GM18502 (cell line): Measurements from ENCODE around the gene PRSS3.
"Not testable (repeated sequence)": the region's sequence is repeated elsewhere in the genome, so short reads cannot be mapped to it uniquely, and the experiment has no call there.

Source experiments
- ATAC-seq: cut with Tn5 transposase; IDR thresholded peaks from one replicate; pipeline ENCODE4 v1.9.1; 2021; ENCODE audit warnings: mild to moderate bottlenecking; ENCODE audit not compliant: unreplicated experiment, poor library complexity

The PRSS3 gene

DNA sequence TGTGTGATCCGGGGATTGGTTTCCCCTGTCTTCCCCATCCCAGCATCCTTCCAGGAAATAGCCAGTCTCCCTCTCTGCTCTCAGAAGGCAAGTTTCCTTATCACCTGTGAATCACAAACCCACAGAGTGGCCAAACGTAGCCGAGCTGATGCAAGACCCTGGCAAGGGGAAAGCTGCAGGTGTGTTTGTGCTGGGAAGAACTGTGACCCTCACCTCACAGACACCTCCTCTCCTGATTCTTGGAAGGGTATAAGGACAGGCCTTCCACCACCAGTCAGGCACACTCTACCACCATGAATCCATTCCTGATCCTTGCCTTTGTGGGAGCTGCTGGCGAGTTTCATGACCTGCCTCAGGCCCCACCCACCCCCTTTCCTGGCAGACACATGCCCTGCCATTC lies at the start of gene PRSS3:
Gene PRSS3, plus strand, starts transcription at position 281 of the 400 bp plus-strand sequence. Its CDS starts 13 bp downstream, at position 294.
- no peak for ATAC-seq

DNA sequence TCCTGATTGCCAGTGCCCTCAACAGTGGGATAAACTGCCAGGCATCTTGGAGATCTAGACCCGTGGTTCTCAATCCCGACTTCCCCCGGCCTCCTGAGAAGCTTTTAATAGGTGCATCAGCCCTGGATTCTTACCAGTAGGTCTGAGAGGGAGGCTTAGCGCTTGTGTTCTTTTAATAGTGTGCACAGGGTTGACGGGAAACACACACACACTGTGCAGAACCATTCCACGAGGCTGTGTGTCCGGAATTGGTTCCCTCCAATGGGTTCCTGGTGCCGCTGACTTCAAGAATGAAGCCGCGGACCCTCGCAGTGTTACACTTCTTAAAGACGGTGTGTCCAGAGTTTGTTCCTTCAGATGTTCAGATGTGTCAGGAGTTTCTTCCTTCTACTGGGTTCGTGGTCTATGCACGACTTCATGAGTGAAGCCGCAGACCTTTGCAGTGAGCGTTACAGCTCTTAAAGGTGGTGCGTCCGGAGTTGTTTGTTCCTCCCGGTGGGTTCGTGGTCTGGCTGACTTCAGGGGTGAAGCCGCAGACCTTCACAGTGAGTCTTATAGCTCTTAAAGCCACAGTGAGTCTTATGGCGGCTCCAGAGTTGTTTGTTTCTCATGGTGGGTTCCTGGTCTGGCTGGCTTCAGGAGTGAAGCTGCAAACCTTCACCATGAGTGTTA lies 46.6 kb upstream of the PRSS3 start:
- no peak for ATAC-seq

DNA sequence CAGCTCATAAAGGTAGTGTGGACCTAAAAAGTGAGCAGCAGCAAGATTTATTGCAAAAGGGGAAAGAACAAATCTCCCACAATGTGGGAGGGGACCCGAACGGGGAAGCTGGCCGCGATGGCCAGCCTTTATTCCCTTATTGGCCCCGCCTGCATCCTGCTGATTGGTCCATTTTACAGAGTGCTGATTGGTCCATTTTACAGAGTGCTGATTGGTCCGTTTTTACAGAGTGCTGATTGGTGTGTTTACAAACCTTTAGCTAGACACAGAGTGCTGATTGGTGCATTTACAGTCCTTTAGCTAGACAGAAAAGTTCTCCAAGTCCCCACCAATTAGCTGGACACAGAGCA lies 46.1 kb upstream of the PRSS3 start:
- ATAC-seq: not testable (repeated sequence)

DNA sequence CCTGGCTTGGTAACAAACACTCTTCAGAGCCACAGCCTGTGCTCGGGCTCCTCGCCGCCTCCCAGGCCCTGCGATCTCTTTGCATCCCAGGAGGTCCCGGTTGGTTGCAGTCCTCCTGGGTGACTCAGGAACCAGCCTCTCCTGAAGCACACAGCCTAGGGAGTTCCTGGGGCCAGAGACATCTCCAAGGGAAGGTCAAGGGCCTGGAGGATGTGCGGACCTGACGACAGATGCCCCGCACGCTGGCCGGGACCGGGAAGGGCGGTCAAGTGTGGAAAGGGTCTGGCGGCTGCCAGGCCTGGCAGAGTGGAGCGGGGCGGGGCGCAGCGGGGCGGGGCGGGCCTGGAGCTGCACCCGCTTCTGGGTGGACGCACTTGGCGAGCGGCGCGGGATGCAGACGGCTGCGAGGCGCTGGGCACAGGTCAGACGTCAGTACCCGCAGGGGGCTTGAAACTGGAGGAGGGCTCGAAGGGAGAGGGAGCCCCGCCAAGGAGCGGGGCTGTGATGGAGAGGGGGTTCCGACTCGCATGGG lies 45.0 kb upstream of the PRSS3 start:
- no peak for ATAC-seq

DNA sequence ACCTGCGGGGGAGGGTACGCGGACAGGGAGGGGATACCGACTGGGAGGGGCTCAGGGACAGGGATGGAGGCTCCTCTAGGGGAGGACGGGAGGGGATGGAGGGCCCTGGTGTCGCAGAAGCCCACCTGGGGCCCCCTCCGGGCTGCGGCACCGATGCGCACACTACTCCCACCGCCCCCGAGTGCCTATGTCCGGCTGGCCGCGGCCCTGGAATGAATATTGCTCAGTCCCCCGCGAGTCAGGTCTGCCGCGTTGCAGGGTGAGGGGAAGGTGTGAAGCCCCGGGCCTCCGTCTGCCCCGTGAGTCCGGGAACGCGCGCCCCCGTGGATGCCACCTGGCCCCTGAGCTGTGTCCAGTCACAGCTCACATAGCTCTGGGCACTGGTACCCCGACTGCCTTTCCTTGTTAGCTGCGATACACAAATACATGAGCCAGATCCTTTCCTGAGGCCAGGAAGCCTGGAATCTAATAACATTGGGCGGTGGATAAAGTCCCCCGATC lies 44.5 kb upstream of the PRSS3 start:
- ATAC-seq: no peak

DNA sequence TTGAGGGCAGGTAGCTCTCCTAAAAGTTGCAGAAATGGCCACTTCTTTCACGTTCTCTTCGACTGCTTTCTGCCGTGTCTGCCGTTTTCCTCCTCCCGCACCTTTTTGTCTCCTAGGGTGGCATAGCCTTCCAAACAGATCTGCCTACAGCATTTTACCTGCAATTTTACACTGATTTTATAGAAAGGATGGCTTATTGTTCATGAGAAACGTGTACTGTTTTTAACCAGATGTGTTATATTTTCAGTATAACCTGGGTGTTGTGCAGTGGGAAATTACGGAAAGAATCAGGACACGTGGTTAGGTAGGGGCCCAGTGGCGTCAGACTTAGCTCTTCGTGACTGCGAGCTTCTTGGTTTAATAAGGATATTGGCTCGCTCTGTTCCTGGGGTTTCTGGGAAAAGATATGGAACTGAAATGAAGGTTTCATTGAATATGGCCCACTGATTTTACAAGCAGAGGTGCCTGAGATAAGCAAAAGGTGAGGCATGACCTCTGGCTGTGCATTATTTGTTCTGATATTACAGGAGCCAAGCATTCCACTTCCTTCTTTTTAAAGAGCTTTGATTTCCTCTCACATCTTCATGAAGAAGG lies 43.7 kb upstream of the PRSS3 start:
- no peak for ATAC-seq

DNA sequence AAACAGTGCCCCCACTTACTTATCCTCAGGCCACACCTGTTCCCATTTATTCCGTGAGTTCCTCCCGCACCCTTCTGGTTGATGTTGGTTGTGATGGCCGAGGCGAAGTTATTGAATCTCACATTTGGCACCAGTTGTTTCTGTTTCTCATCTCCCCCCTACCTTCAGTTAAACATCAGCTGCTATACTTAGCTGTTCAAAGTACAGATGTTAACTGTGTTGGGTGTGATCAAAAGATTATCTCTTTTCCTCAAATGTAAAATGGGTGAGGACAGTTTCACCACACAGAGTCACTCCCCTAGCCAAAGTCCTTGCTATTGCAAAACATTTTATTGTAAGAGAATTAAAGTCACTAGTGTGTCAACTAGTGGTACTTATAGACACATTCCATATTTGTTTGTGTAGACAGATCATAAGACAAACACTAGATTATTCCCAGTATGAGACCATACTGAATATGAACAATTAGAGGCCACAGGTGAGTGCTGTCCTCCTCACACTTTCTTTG lies 43.2 kb upstream of the PRSS3 start:
- no peak for ATAC-seq

DNA sequence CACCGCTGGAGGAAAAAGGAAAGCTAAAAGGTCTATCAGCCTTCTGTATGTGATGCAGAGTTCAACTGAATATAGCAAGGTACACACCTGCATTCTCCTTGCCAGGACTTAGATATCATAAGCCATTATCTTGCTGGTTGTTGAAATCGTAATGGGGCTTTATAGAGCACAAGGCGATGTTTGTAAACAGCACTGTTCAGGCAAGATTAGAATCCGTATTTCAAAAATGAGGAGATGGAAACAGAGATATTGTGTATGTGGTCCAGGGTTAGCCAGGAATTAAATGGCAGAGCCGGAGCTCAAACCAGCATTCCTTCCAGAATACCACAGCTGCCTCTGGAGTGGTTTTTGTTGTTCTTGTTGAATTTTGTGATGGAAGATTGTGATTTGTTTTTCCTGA lies 42.6 kb upstream of the PRSS3 start:
- not testable (repeated sequence) for ATAC-seq

DNA sequence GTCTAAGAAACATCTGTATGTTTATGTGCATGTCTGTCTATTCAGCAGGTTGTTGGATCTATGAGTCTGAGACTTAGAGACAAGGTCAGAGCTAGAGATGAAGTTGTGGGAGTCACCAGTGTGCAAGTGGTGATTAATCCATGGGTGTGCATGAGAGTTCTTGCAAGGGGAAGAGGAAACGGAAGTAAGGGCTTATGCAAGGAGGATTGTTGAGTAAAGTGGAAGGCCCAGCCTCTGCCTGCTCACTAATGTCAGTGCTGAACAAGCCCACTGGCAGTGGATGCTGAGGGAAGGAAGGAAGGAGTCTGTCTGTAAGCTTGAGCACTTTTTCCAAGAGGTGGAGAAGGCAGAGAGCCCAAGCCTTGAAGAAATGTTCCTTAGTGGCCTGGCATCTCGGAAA lies 35.7 kb upstream of the PRSS3 start:
- ATAC-seq: not testable (repeated sequence)

DNA sequence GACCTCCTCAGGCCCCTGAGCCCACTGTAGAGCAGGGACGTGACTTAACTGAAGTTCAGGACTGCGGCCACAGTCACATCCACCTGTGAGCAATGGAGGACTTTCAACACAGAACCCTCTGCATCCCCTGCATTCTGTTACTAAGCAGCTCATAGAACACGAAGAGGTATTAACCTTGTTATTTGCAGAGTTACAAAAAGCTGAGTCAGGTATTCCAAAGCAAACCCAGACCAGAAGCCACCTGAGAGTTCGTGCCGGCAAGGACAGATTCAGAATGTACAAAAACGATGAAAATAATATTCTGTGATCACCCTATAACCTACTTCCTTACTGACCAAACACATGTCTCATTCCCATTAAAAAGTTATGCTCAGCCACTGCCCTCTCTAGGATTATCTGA lies 33.0 kb upstream of the PRSS3 start:
- no peak for ATAC-seq

DNA sequence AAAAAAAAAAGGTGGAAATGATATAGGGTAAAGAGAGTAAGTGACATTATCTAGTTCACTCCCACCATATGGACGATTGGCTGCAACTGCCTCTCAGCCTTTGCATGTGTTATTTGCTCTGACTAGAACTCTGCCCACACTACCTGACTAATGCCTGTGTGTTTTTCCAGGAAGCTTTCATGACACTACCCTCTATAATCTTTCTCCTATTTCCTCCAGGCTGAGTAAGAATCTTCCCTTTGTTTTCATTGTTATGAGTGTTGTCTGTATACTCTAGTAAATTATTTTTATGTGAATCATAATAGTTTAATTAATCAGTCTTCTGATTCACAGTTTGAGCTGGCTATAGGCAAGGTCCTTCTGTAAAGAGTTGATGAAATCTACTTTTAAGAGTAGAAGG lies 31.7 kb upstream of the PRSS3 start:
- ATAC-seq: not testable (repeated sequence)

DNA sequence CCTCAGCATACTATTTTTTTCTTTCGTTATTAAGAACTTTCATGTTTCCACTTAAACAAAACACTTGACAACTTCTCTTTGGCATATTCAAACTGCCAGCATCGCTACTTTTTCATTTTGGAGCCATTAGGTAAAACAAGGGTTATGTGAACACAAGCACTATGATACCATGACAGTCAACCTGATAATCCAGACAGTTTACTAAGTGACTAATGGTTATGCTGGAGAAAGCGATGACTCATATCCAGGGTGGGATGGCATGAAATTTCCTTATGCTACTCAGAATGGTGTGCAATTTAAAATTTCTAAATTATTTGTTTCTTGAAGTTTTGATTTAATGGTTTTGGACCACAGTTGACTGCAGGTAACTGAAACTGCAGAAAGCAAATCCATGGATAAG lies 29.9 kb upstream of the PRSS3 start:
- ATAC-seq: no peak

DNA sequence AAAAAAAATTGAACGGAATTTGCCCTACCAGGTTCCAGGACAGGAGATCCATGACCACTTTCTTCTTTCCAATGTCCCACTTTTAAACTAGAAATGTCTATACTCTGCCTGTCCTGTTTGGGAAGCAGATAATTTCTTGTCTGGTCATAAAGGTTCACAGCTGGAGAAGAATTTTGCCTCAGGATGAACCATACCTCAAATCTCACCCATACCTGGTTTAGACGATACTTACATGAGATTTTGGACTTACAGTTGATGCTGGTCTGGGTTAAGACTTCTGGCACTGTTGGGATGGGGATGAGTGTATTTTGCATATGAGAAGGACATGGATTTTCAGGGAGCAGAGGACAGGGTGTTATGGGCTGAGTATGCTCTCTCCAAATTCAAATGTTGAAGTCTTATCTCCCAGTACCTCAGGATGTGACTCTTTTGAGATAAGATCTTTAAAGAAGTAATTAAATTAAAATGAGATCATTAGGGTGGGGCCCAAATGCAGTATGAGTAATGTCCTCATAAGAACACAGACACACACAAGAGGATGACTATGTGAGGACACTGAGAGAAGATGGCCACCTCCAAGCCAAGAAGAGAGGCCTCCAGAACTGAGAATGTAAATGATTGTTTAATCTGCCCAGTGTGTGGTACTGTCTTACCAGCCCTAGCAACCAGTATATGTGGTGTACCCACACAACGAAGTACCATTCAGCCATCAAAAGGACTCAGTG lies 25.0 kb upstream of the PRSS3 start:
- ATAC-seq: not testable (repeated sequence)

DNA sequence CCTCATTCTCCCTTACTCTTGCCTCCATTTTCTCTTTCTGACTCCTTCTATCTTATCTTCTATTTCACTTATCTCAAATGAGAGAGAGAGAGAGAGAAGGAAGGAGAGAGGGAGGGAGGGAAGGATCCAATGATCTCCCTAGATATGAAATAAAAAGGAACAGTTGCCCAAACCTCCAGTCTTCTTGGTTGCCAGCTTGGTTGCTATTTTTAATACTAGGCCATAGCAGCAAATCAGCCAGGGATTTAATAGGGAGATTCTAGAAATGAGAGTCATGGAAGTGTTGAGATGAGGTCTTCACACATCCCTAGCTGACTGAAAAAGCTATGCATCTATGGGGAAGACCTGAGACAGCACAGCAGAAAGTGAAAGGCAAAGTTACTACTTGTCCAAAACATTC lies 22.2 kb upstream of the PRSS3 start:
- ATAC-seq: not testable (repeated sequence)

DNA sequence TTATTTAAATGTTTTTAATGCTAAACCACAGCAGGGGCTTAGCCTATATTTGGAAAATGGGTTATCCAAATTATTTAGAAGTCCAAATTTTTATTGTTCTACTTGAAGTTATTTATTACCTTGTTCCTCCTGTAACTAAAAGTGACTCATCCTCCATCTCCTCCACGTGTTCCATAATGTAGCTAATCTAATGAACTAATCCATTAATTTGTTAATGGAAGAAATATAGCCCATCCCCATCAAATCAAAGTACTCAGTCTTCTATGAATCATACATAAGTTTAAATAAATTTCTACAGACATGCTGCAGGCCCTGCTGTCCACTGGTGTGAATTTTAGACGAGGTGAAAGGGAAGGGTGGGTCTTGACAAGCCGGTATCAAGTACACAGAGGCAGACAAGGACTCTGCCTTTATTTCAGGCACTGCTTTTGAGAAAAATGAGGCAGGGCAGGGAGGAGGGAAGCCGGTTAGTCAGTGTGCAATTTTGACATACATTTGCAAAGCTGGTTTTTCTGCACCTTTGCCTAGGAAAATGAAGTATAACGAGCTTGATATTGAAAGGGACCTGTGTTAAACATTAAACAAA lies 21.2 kb upstream of the PRSS3 start:
- not testable (repeated sequence) for ATAC-seq

DNA sequence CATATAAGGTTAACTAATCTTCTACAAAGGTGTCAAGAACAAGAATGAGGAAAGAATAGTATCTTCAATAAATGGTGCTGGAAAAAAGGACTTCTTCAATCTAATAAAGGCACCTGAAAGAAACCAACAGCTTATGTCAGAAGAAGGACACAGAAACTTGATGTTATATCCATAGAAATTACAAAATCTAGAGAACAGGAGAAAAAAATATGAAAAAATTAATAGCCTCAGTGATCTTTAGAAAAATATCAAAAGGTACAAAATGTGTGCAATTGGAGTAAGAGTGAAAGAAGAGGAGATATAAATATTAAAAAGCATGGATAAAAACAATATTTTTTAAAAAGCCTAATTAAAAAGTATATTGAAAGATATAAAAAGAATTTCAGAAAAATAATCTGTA lies 18.8 kb upstream of the PRSS3 start:
- ATAC-seq: no peak

DNA sequence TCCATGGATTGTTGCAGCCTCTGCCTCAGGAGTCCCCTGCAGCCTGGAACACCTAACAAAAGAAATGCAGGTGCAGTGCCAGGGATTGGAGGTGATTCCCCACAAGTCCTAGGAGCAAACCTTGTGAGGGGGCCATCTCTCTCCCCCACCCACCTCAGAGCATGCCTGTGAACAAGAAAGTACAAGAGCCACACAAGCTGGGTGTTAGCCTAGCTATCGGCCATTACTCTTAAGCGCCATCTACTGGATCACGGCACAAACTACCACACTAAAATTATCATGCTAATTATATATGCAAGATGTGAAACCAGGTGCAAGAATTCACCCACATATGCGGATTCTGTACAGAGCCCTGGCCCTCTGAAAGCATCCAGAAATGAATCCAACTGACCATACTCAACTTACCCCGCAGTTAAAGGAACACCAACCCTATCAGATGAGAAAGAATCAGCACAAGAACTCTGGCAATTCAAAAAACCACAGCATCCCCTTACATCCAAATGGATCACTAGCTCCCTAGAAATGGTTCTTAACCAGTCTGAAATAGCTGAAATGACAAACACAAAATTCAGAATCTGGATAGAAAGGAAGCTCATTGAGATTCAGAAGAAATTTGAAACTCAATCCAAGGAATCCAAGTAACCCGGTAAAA lies 16.5 kb upstream of the PRSS3 start:
- ATAC-seq: peak; percentile 78

DNA sequence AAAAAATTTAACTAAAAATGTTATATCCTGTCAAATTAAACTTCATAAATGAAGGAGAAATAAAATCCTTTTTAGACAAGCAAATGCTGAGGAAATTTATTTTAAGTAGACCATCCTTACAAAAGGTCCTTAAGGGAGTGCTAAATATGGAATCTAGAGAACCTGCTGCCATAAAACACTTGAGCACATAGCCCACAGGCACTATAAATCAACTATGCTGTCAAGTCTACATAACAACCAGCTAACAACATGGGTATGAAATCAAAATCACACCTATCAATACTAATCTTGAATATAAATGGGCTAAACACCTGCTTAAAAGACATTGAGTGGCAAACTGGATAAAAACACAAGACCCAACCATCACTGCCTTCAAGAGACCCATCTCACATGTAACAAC lies 15.1 kb upstream of the PRSS3 start:
- no peak for ATAC-seq

DNA sequence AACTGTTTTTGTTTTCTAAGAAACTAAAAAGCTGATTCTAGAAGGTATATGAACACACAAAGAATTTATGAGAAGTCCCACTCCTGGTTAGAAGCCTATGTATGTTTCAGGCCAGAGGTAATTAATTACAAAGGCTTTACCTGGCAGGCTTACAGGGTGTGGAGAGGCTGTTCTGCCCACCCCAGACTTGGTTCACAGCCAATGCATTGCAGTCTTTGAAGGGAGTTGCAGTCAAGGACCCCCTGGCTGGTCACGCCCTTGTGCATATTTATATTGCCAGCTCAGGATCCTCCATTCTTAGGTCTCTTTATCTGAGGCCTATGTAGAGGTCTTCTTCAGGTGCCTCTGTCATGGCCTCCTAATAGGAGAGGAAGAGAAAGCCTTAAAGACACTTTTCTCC lies 13.6 kb upstream of the PRSS3 start:
- ATAC-seq: no peak
